DMS53 treated with DMSO at 0.1 percent for 48 hours (cell line): ENCODE results near the gene BRCA1.
"Not testable (repeated sequence)": the region's sequence is repeated elsewhere in the genome, so short reads cannot be mapped to it uniquely, and the experiment has no call there.

Source experiments
- DNase-seq: peaks from one replicate; lab custom pipeline; 2025; ENCODE audit not compliant: unreplicated experiment; lab: John Stamatoyannopoulos, UW

The BRCA1 gene

GRCh38 chr17:43125133-43125966, at the start of gene BRCA1:
Gene BRCA1, minus strand, starts transcription at chr17:43125364. Its CDS starts 1,268 bp downstream, at chr17:43124096.
- peak; percentile 100 for DNase-seq

- peak; percentile 63 for DNase-seq
Observed at GRCh38 chr17:43171586-43172487, 46.7 kb upstream of the BRCA1 start.

- peak; percentile 97 for DNase-seq
Observed at GRCh38 chr17:43170766-43171585, 45.8 kb upstream of the BRCA1 start, which contains the start of gene NBR1. Gene NBR1, plus strand, starts transcription at chr17:43171214. Its CDS starts 4,586 bp downstream, at chr17:43175800.

GRCh38 chr17:43170140-43170765, 45.1 kb upstream of the BRCA1 start:
- peak; percentile 99 for DNase-seq

GRCh38 chr17:43169561-43170139, 44.5 kb upstream of the BRCA1 start:
- DNase-seq: peak; percentile 64

GRCh38 chr17:43165971-43166370, 40.8 kb upstream of the BRCA1 start:
- not testable (repeated sequence) for DNase-seq

GRCh38 chr17:43159957-43160356, 34.8 kb upstream of the BRCA1 start:
- not testable (repeated sequence) for DNase-seq

GRCh38 chr17:43159232-43159631, 34.1 kb upstream of the BRCA1 start:
- DNase-seq: not testable (repeated sequence)

GRCh38 chr17:43155666-43156065, 30.5 kb upstream of the BRCA1 start:
- DNase-seq: no peak

- not testable (repeated sequence) for DNase-seq
Observed at GRCh38 chr17:43153197-43153835, 28.2 kb upstream of the BRCA1 start.

GRCh38 chr17:43151880-43152456, 26.8 kb upstream of the BRCA1 start:
- peak; percentile 13 for DNase-seq

- no peak for DNase-seq
Observed at GRCh38 chr17:43146649-43147048, 21.5 kb upstream of the BRCA1 start.

- no peak for DNase-seq
Observed at GRCh38 chr17:43143201-43143600, 18.0 kb upstream of the BRCA1 start.

GRCh38 chr17:43142153-43142552, 17.0 kb upstream of the BRCA1 start:
- no peak for DNase-seq

- no peak for DNase-seq
Observed at GRCh38 chr17:43140396-43141332, 15.5 kb upstream of the BRCA1 start.

- DNase-seq: not testable (repeated sequence)
Observed at GRCh38 chr17:43138531-43138930, 13.4 kb upstream of the BRCA1 start.

GRCh38 chr17:43136574-43136973, 11.4 kb upstream of the BRCA1 start:
- not testable (repeated sequence) for DNase-seq

- no peak for DNase-seq
Observed at GRCh38 chr17:43135454-43135819, 10.3 kb upstream of the BRCA1 start.
